Kidney glomerular epithelial cell (primary cell): ENCODE results near the gene ZNF592.

ENCODE experiments used
- DNase-seq: peaks from one replicate; lab custom pipeline; 2025; lab: John Stamatoyannopoulos, UW

ZNF592 gene

DNA sequence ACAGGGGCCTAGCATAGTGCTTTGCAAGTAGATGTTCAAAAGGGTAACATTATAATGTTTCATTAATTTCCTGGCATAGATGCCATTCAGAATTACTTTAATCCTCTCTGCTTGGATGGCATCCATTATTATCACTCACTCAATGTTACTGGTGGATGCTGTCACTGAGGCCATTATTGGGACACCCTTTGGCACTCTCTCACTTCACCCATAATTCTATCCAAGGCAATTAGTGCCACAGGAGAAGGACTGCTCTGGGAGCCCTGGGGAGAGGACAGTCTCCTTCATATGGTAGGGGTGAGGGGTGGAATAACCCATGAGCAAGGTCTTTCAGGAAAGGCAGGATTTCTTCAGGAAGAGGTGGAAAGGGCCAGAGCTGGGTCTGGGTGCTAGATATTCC is 107.4 kb downstream of the ZNF592 start:
- DNase-seq = no peak
